NCI-H1417 (cell line): ENCODE data around the gene SLC15A4.
A peak's percentile ranks its signal among the peaks of the same experiment; 100 is the strongest.

Experiments used
- DNase-seq, 3 experiments: peaks; one replicate each; lab custom pipeline; 2025; lab: John Stamatoyannopoulos, UW

The SLC15A4 gene

GRCh38 chr12:128754275-128754674 lies 69.5 kb downstream of the SLC15A4 start:
- DNase-seq: no peak

- DNase-seq: no peak
These were observed 70.3 kb downstream of the SLC15A4 start for GRCh38 chr12:128753438-128753837.

- DNase-seq: no peak
These were observed 71.4 kb downstream of the SLC15A4 start for GRCh38 chr12:128752386-128752785.

- DNase-seq: no peak
These were observed 76.3 kb downstream of the SLC15A4 start for GRCh38 chr12:128747441-128747840.

GRCh38 chr12:128745772-128746689 lies 77.7 kb downstream of the SLC15A4 start:
- DNase-seq: peak in 2 of 3 experiments; percentile 18 to 51

GRCh38 chr12:128743916-128744315 lies 79.8 kb downstream of the SLC15A4 start:
- no peak for DNase-seq
